ENCODE results near the gene GLI2.

GRCh38 chr2:120738786-120739437 lies 3.2 kb downstream of the GLI2 start:
- TF ChIP-seq CTCF (conservative IDR thresholded peaks at IDR 0.05 in 1 of 2, IDR thresholded peaks at IDR 0.05 in 1 of 2; ENCODE audit: extremely low read depth in 1 of 2, insufficient read depth in 1 of 2, low read depth in 1 of 2, low read length in 2 of 2): no peak
- no peak for TF ChIP-seq EZH2 (IDR thresholded peaks at IDR 0.05; ENCODE audit: borderline replicate concordance, low read length)

Data from mammary epithelial cell (primary cell).